CD14-positive monocyte (primary cell): ENCODE measurements around the gene SCUBE1. TPM values are rescaled to one million over a fixed set of nuclear protein-coding genes. Genes with fewer than 3 reads are reported as not detected.
A peak's percentile ranks its signal among the peaks of the same experiment; 100 is the strongest.

Experiments
- DNase-seq, 3 donors: peaks; one replicate each; pipeline ENCODE4 v3.0.0-alpha.2; 2011 to 2022
- H2AFZ ChIP-seq: 2 replicates; pipeline ENCODE4 v1.6.0; 2012; ENCODE audit warnings: mild to moderate bottlenecking, low read depth, low read length, inconsistent platforms; ENCODE audit not compliant: insufficient read depth, poor library complexity, severe bottlenecking
- H3K27ac ChIP-seq, 2 donors: 1 replicate in 1 of 2; 2 replicates in 1 of 2; pipeline ENCODE4 v1.5.1; 2012 to 2013; ENCODE audit warnings: low read length in 2 of 2, control low read depth in 1 of 2, inconsistent platforms in 1 of 2, low read depth in 1 of 2, mild to moderate bottlenecking in 1 of 2
- H3K27me3 ChIP-seq, 2 donors: one replicate each; pipeline versions ENCODE4 v1.6.0 to v1.6.1; 2011 to 2013; ENCODE audit warnings: low read length in 2 of 2; ENCODE audit not compliant: control insufficient read depth in 2 of 2, insufficient read depth in 2 of 2
- H3K36me3 ChIP-seq, 2 donors: replicated peaks in 1 of 2; 1 replicate in 1 of 2; 2 replicates in 1 of 2; pipeline versions ENCODE4 v1.5.1 to v1.6.1; 2012 to 2013; ENCODE audit warnings: low read length in 2 of 2, control low read depth in 1 of 2, inconsistent platforms in 1 of 2, mild to moderate bottlenecking in 1 of 2; ENCODE audit not compliant: insufficient read depth in 2 of 2, control insufficient read depth in 1 of 2
- H3K4me1 ChIP-seq, 2 donors: 1 replicate in 1 of 2; 2 replicates in 1 of 2; pipeline versions ENCODE4 v1.5.1 to v1.6.1; 2012 to 2013; ENCODE audit warnings: low read length in 2 of 2, control low read depth in 1 of 2, inconsistent platforms in 1 of 2, mild to moderate bottlenecking in 1 of 2, moderate library complexity in 1 of 2; ENCODE audit not compliant: insufficient read depth in 2 of 2, control insufficient read depth in 1 of 2
- H3K4me2 ChIP-seq: replicated peaks from 2 replicates; pipeline ENCODE3; 2012; ENCODE audit warnings: low read length, moderate library complexity, mild to moderate bottlenecking; ENCODE audit not compliant: poor library complexity, severe bottlenecking; ENCODE audit errors: extremely low read depth
- H3K4me3 ChIP-seq, 3 experiments: fragments of 200-600 bp in 1 of 3; sonication (generic) in 1 of 3; replicated peaks in 1 of 3; 1 replicate in 2 of 3; 2 replicates in 1 of 3; pipeline ENCODE4 v1.5.1; 2011 to 2013; ENCODE audit warnings: low read length in 3 of 3, mild to moderate bottlenecking in 3 of 3, control low read depth in 2 of 3, low read depth in 2 of 3, inconsistent platforms in 1 of 3, moderate library complexity in 1 of 3
- H3K79me2 ChIP-seq: 2 replicates; pipeline ENCODE4 v1.6.0; 2012; ENCODE audit warnings: mild to moderate bottlenecking, control low read depth, inconsistent platforms, low read length, moderate library complexity; ENCODE audit not compliant: insufficient read depth
- H3K9ac ChIP-seq: 2 replicates; pipeline ENCODE4 v1.6.0; 2017; ENCODE audit warnings: low read length, mild to moderate bottlenecking; ENCODE audit not compliant: insufficient read depth, poor library complexity, severe bottlenecking
- H3K9me3 ChIP-seq, 2 donors: replicated peaks in 1 of 2; 1 replicate in 1 of 2; 2 replicates in 1 of 2; pipeline versions ENCODE4 v1.5.1 to v1.6.1; 2012 to 2013; ENCODE audit warnings: low read length in 2 of 2, control low read depth in 1 of 2; ENCODE audit not compliant: control insufficient read depth in 1 of 2, insufficient read depth in 1 of 2
- H4K20me1 ChIP-seq: 2 replicates; pipeline ENCODE4 v1.6.0; 2012; ENCODE audit warnings: mild to moderate bottlenecking, low read length, control low read depth, moderate library complexity; ENCODE audit not compliant: insufficient read depth
- H3K27ac Mint-ChIP-seq, 7 donors: one replicate each; pipeline ENCODE4 v1.8.0; 2020; ENCODE audit warnings: mild to moderate bottlenecking in 7 of 7, mixed read lengths in 7 of 7, moderate library complexity in 6 of 7, inconsistent platforms in 2 of 7
- H3K27me3 Mint-ChIP-seq, 3 donors: one replicate each; pipeline ENCODE4 v1.8.0; 2021 to 2022; ENCODE audit warnings: low read depth in 3 of 3, mild to moderate bottlenecking in 3 of 3, mixed read lengths in 3 of 3, moderate library complexity in 3 of 3, inconsistent platforms in 1 of 3
- H3K36me3 Mint-ChIP-seq, 2 donors: one replicate each; pipeline ENCODE4 v1.8.0; 2020; ENCODE audit warnings: mixed read lengths in 2 of 2, inconsistent platforms in 1 of 2, mild to moderate bottlenecking in 1 of 2
- H3K4me1 Mint-ChIP-seq: one replicate; pipeline ENCODE4 v1.8.0; 2020; ENCODE audit warnings: mild to moderate bottlenecking, mixed read lengths
- H3K4me3 Mint-ChIP-seq, 2 donors: one replicate each; pipeline ENCODE4 v1.8.0; 2020; ENCODE audit warnings: mild to moderate bottlenecking in 2 of 2, mixed read lengths in 2 of 2, moderate library complexity in 1 of 2
- H3K9me3 Mint-ChIP-seq, 7 donors: one replicate each; pipeline ENCODE4 v1.8.0; 2020 to 2022; ENCODE audit warnings: mixed read lengths in 7 of 7, mild to moderate bottlenecking in 6 of 7, moderate library complexity in 6 of 7, inconsistent platforms in 2 of 7
- CTCF ChIP-seq: fragments of 200-600 bp; IDR thresholded peaks from one replicate; pipeline ENCODE4 v1.8.0; 2022; ENCODE audit warnings: antibody characterized with exemption, mild to moderate bottlenecking
- WGBS: methylation state at CpG from one replicate; pipeline ENCODE4 v1.1.5; 2013; ENCODE audit warnings: missing lambda C conversion rate; ENCODE audit not compliant: insufficient coverage; 5-methylcytosine and 5-hydroxymethylcytosine counted together
- intact Hi-C, 2 donors: fragments of 100-400 bp; cut with micrococcal nuclease; formaldehyde crosslinking; loops; one replicate each; pipeline versions ENCODE4 v1.15.0 to v1.15.1; 2023
- polyA plus RNA-seq, 3 donors: library from polyadenylated mRNA; depleted of rRNA in 1 of 3; unstranded in 2 of 3; stranded (reverse) in 1 of 3; fragments of 300-500 nt in 2 of 3; fragments of >200 nt in 1 of 3; fragmentation: Illumina TruSeq in 2 of 3; gene quantifications; 1 replicate in 2 of 3; 2 replicates in 1 of 3; pipeline ENCODE4 v1.2.3, GENCODE V29; 2012 to 2021

SCUBE1 gene
- polyA plus RNA-seq, 3 donors: 0.20 to 0.32 (median 0.26) TPM

- peak overlapping the region; percentile 61 to 62 for H3K4me3 Mint-ChIP-seq
- Histone ChIP-seq H3K27me3 (peaks cover 0 to 8% of the 10 kb centered on the region in 2 donors), H4K20me1 (no peaks in the 10 kb centered on the region), H3K4me3 (peak overlapping the region in 1 of 3 experiments; percentile 57), H3K9me3 (peaks cover 3 to 8% of the 10 kb centered on the region in 2 donors), H3K9ac (no peak overlapping the region), H3K4me2 (peak overlapping the region; percentile 50), H3K4me1 (peaks cover 7% of the 10 kb centered on the region in 2 donors), H2AFZ (peak overlapping the region; percentile 90), H3K79me2 (no peaks in the 10 kb centered on the region), H3K27ac (no peak overlapping the region), H3K36me3 (no peaks in the 10 kb centered on the region)
- H3K9me3 Mint-ChIP-seq: peaks cover 7 to 16% (median 9%) of the 10 kb centered on the region in 7 donors
- TF ChIP-seq CTCF: no peak
- 62% methylated on average over 19 of the region's 21 CpGs for WGBS
- DNase-seq: peak in 2 of 3 donors; percentile 24 to 42
- H3K27me3 Mint-ChIP-seq: peaks cover 0 to 4% (median 1%) of the 10 kb centered on the region in 3 donors
- H3K36me3 Mint-ChIP-seq: no peaks in the 10 kb centered on the region
- no peak overlapping the region for H3K27ac Mint-ChIP-seq
- intact Hi-C loops: no loop called here
- peaks cover 18% of the 10 kb centered on the region for H3K4me1 Mint-ChIP-seq
These were observed 21.9 kb downstream of the SCUBE1 start for GRCh38 chr22:43320943-43321900.

GRCh38 chr22:43319661-43320486 is 23.3 kb downstream of the SCUBE1 start:
- H3K27ac Mint-ChIP-seq: no peak overlapping the region
- no peak overlapping the region for H3K4me3 ChIP-seq
- peaks cover 7% of the 10 kb centered on the region in 2 donors for H3K4me1 ChIP-seq
- H3K4me1 Mint-ChIP-seq: peaks cover 18% of the 10 kb centered on the region
- peak overlapping the region; percentile 90 for H2AFZ ChIP-seq
- no peaks in the 10 kb centered on the region for H3K36me3 ChIP-seq
- intact Hi-C loops: no loop called here
- peaks cover 7 to 16% (median 9%) of the 10 kb centered on the region in 7 donors for H3K9me3 Mint-ChIP-seq
- peaks cover 3 to 8% of the 10 kb centered on the region in 2 donors for H3K9me3 ChIP-seq
- no peak for DNase-seq
- no peak overlapping the region for H3K4me2 ChIP-seq
- H3K27me3 Mint-ChIP-seq: peaks cover 0 to 2% (median 1%) of the 10 kb centered on the region in 3 donors
- H3K27ac ChIP-seq: no peak overlapping the region
- H3K36me3 Mint-ChIP-seq: no peaks in the 10 kb centered on the region
- no peak overlapping the region for H3K9ac ChIP-seq
- H3K4me3 Mint-ChIP-seq: no peak overlapping the region
- no peaks in the 10 kb centered on the region for H3K79me2 ChIP-seq
- H4K20me1 ChIP-seq: no peaks in the 10 kb centered on the region
- 65% methylated on average over 6 of the region's 10 CpGs for WGBS
- peaks cover 0 to 8% of the 10 kb centered on the region in 2 donors for H3K27me3 ChIP-seq
- TF ChIP-seq CTCF: no peak
